NCI-H510A (cell line): ENCODE data around the gene POLDIP3.
"Not testable (repeated sequence)": the region's sequence is repeated elsewhere in the genome, so short reads cannot be mapped to it uniquely, and the experiment has no call there.

ENCODE experiments used
- DNase-seq: peaks from one replicate; lab custom pipeline; 2025; lab: John Stamatoyannopoulos, UW

POLDIP3 gene

GRCh38 chr22:42553475-42554361 lies 61.0 kb downstream of the POLDIP3 start, which contains the start of gene SERHL2:
Gene SERHL2, plus strand, starts transcription at chr22:42553956. Its CDS starts 65 bp downstream, at chr22:42554021.
- DNase-seq, result no peak

GRCh38 chr22:42552294-42552647 lies 62.4 kb downstream of the POLDIP3 start:
- DNase-seq, result not testable (repeated sequence)

GRCh38 chr22:42549331-42550060 lies 65.2 kb downstream of the POLDIP3 start:
- no peak for DNase-seq

- no peak for DNase-seq
These were observed 65.9 kb downstream of the POLDIP3 start for GRCh38 chr22:42548597-42549330.

- not testable (repeated sequence) for DNase-seq
These were observed 66.6 kb downstream of the POLDIP3 start for GRCh38 chr22:42548126-42548525.

- DNase-seq, result no peak
These were observed 67.1 kb downstream of the POLDIP3 start for GRCh38 chr22:42547562-42547961.

GRCh38 chr22:42544686-42545085 lies 70.0 kb downstream of the POLDIP3 start:
- no peak for DNase-seq

- DNase-seq, result not testable (repeated sequence)
These were observed 75.4 kb downstream of the POLDIP3 start for GRCh38 chr22:42539236-42539771.

GRCh38 chr22:42537199-42537831 lies 77.4 kb downstream of the POLDIP3 start:
- not testable (repeated sequence) for DNase-seq

GRCh38 chr22:42536634-42537033 lies 78.0 kb downstream of the POLDIP3 start:
- not testable (repeated sequence) for DNase-seq

- no peak for DNase-seq
These were observed 78.5 kb downstream of the POLDIP3 start for GRCh38 chr22:42536166-42536565.

GRCh38 chr22:42535082-42535731 lies 79.5 kb downstream of the POLDIP3 start:
- not testable (repeated sequence) for DNase-seq
